ENCODE results near the gene SMARCB1.

SMARCB1 gene

DNA sequence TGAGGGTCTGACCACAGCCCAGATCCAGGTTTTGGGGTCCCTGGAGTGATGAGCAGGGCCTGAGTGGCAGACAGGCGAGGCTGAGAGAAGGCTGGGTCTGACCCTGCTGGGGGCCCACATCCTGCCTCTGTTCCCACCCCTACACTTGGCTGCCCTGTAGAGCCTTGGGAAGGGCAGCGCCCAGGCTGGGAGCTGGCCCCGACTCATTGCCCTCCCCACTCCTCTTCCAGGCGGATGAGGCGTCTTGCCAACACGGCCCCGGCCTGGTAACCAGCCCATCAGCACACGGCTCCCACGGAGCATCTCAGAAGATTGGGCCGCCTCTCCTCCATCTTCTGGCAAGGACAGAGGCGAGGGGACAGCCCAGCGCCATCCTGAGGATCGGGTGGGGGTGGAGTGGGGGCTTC lies 47.1 kb downstream of the SMARCB1 start:
- Histone ChIP-seq H3K27ac (ENCODE audit: low read depth, low read length) (no peak overlapping the region), H3K4me1 (ENCODE audit: insufficient read depth, low read length) (peaks cover 4% of the 10 kb centered on the region; the same call in 1 of the 2 replicates)

GRCh38 chr22:23834406-23834792 lies 47.6 kb downstream of the SMARCB1 start:
- peaks cover 1% of the 10 kb centered on the region; the same call in 1 of the 2 replicates for H3K27me3 ChIP-seq (ENCODE audit: insufficient read depth, low read length)
- no peak overlapping the region for H3K4me3 ChIP-seq (ENCODE audit: low read length)
- H3K9me3 ChIP-seq (ENCODE audit: insufficient read depth, low read depth, low read length): no peaks in the 10 kb centered on the region
- no peak overlapping the region for H3K9ac ChIP-seq (ENCODE audit: low read depth, low read length)
- peaks cover 61% of the 10 kb centered on the region for H3K36me3 ChIP-seq (ENCODE audit: insufficient read depth, low read length)
- WGBS: 92% methylated on average over 3 of the region's 3 CpGs
- H3K4me1 ChIP-seq (ENCODE audit: insufficient read depth, low read length): peaks cover 4% of the 10 kb centered on the region; the same call in 1 of the 2 replicates
- no peak overlapping the region for H3K27ac ChIP-seq (ENCODE audit: low read depth, low read length)

More for the DNA sequence above, 47.1 kb downstream of the SMARCB1 start:
- Histone ChIP-seq H3K9me3 (ENCODE audit: insufficient read depth, low read depth, low read length) (no peaks in the 10 kb centered on the region), H3K9ac (ENCODE audit: low read depth, low read length) (no peak overlapping the region), H3K27me3 (ENCODE audit: insufficient read depth, low read length) (no peaks in the 10 kb centered on the region), H3K36me3 (ENCODE audit: insufficient read depth, low read length) (peaks cover 66% of the 10 kb centered on the region), H3K4me3 (ENCODE audit: low read length) (no peak overlapping the region)
- 93% methylated on average over 12 of the region's 13 CpGs for WGBS

DNA sequence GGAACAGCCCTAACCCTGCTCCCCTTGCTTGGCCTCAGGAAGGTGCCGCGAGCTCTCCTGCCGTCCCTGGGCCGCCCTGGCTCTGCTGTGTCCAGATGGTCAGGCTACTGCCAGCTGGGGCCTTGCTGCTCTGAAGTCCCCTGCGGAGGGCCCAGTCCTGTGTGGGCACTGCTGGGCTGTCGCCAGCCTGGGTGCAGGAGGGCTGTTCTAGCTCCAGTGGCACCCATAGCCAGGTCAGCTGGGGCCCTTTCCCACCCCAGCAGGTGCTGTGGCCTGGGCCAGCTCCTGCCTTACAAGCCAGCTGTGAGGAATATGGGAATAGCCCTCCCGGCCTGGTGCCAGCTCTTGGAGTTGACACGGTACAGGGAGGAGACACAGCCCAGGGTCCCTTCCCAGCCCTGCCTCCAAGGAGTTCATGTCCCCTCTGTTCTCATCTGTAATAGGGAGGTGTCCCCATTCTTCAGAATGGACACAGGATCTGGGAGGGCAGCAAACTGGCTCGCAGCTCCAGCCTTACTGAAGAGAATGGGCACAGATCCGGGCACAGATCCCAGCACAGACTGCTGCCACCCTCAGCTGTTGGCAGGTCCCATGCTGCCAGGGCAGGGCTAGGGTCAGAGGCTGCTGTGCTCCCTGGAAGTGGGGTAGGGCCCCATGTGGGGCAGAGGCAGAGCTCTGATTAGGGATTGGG lies 48.2 kb downstream of the SMARCB1 start:
- WGBS: 96% methylated on average over 10 of the region's 10 CpGs
- Histone ChIP-seq H3K9ac (ENCODE audit: low read depth, low read length) (no peak overlapping the region), H3K4me3 (ENCODE audit: low read length) (no peak overlapping the region), H3K4me1 (ENCODE audit: insufficient read depth, low read length) (peaks cover 4% of the 10 kb centered on the region; the same call in 1 of the 2 replicates), H3K27ac (ENCODE audit: low read depth, low read length) (no peak overlapping the region), H3K36me3 (ENCODE audit: insufficient read depth, low read length) (peaks cover 56% of the 10 kb centered on the region), H3K27me3 (ENCODE audit: insufficient read depth, low read length) (peaks cover 6% of the 10 kb centered on the region; the same call in 1 of the 2 replicates), H3K9me3 (ENCODE audit: insufficient read depth, low read depth, low read length) (no peaks in the 10 kb centered on the region)

- no peak overlapping the region for H3K4me3 ChIP-seq (ENCODE audit: low read length)
- H3K27ac ChIP-seq (ENCODE audit: low read depth, low read length): no peak overlapping the region
- H3K27me3 ChIP-seq (ENCODE audit: insufficient read depth, low read length): peaks cover 8% of the 10 kb centered on the region; the same call in 1 of the 2 replicates
- WGBS: 83% methylated on average over 11 of the region's 11 CpGs
- H3K9me3 ChIP-seq (ENCODE audit: insufficient read depth, low read depth, low read length): no peaks in the 10 kb centered on the region
- H3K36me3 ChIP-seq (ENCODE audit: insufficient read depth, low read length): peaks cover 51% of the 10 kb centered on the region
- peaks cover 4% of the 10 kb centered on the region; the same call in 1 of the 2 replicates for H3K4me1 ChIP-seq (ENCODE audit: insufficient read depth, low read length)
- no peak overlapping the region for H3K9ac ChIP-seq (ENCODE audit: low read depth, low read length)
Measured at GRCh38 chr22:23835484-23836144, 48.8 kb downstream of the SMARCB1 start.

GRCh38 chr22:23836281-23836680 lies 49.5 kb downstream of the SMARCB1 start:
- Histone ChIP-seq H3K9ac (ENCODE audit: low read depth, low read length) (no peak overlapping the region), H3K4me3 (ENCODE audit: low read length) (no peak overlapping the region), H3K36me3 (ENCODE audit: insufficient read depth, low read length) (peaks cover 47% of the 10 kb centered on the region)

GRCh38 chr22:23836692-23837495 lies 50.1 kb downstream of the SMARCB1 start:
- peaks cover 8% of the 10 kb centered on the region; the same call in 1 of the 2 replicates for H3K27me3 ChIP-seq (ENCODE audit: insufficient read depth, low read length)

More at GRCh38 chr22:23836281-23836680, 49.5 kb downstream of the SMARCB1 start:
- peaks cover 4% of the 10 kb centered on the region; the same call in 1 of the 2 replicates for H3K4me1 ChIP-seq (ENCODE audit: insufficient read depth, low read length)
- peaks cover 8% of the 10 kb centered on the region; the same call in 1 of the 2 replicates for H3K27me3 ChIP-seq (ENCODE audit: insufficient read depth, low read length)
- H3K27ac ChIP-seq (ENCODE audit: low read depth, low read length): no peak overlapping the region
- 79% methylated on average over 5 of the region's 5 CpGs for WGBS
- no peaks in the 10 kb centered on the region for H3K9me3 ChIP-seq (ENCODE audit: insufficient read depth, low read depth, low read length)

GRCh38 chr22:23837496-23837859 lies 50.7 kb downstream of the SMARCB1 start:
- no peak overlapping the region for H3K9ac ChIP-seq (ENCODE audit: low read depth, low read length)
- no peak overlapping the region for H3K27ac ChIP-seq (ENCODE audit: low read depth, low read length)
- WGBS: 84% methylated on average over 12 of the region's 12 CpGs
- H3K36me3 ChIP-seq (ENCODE audit: insufficient read depth, low read length): peaks cover 35% of the 10 kb centered on the region
- peaks cover 8% of the 10 kb centered on the region; the same call in 1 of the 2 replicates for H3K27me3 ChIP-seq (ENCODE audit: insufficient read depth, low read length)
- H3K4me3 ChIP-seq (ENCODE audit: low read length): no peak overlapping the region
- H3K4me1 ChIP-seq (ENCODE audit: insufficient read depth, low read length): peaks cover 6% of the 10 kb centered on the region
- H3K9me3 ChIP-seq (ENCODE audit: insufficient read depth, low read depth, low read length): no peaks in the 10 kb centered on the region

More at GRCh38 chr22:23836692-23837495, 50.1 kb downstream of the SMARCB1 start:
- 82% methylated on average over 12 of the region's 12 CpGs for WGBS
- Histone ChIP-seq H3K36me3 (ENCODE audit: insufficient read depth, low read length) (peaks cover 41% of the 10 kb centered on the region), H3K4me1 (ENCODE audit: insufficient read depth, low read length) (peaks cover 4% of the 10 kb centered on the region; the same call in 1 of the 2 replicates), H3K4me3 (ENCODE audit: low read length) (no peak overlapping the region), H3K9me3 (ENCODE audit: insufficient read depth, low read depth, low read length) (no peaks in the 10 kb centered on the region), H3K27ac (ENCODE audit: low read depth, low read length) (no peak overlapping the region), H3K9ac (ENCODE audit: low read depth, low read length) (no peak overlapping the region)

GRCh38 chr22:23837911-23838680 lies 51.3 kb downstream of the SMARCB1 start:
- 17% methylated on average over 41 of the region's 41 CpGs for WGBS
- H3K9ac ChIP-seq (ENCODE audit: low read depth, low read length): peak overlapping the region; percentile 56

DNA sequence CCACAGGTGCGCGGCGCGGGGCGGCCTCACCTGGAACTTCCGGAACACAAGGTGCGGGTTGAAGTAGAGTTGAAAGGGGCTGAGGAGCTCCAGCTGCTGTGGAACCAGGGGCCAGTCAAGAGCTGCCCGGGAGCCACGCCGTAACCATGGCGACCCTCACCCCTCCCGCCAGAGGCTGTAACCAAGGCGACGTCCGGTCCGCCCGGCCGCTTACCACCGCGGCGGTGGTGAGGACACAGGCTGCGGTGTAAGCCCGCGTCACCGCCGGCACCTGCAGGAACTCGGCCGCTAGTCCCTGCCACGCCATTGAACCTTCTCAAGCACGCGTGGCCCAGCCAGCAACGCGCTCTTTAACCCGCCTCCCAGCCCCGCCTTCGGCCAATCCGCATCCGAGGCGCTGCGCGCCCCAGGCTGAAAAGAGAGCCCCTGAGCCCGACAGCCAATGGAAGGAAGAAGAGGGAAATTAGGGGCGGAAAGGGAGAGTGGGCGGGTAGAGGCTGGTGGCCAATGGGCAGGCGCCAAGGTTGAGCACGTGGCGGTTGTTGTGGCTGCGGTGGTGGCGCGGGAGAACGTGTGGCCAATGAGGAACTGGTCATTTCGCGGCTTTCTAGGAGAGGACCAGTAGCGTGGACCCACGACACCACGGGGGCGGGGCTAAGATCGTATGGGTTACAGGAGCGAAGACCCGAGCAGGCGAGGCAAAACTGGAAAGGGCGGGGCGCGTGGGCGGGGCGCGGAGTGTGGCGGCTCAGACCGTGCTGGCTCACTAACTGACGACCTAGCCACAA lies 52.1 kb downstream of the SMARCB1 start, which contains the start of gene DERL3:
TSS of gene DERL3 (minus strand) at position 326 of the 788 bp plus-strand sequence. CDS start at position 307, 19 bp downstream.
- H3K9ac ChIP-seq (ENCODE audit: low read depth, low read length): peak within 1 kb of the TSS; percentile 56
- peaks cover 23% of the 10 kb centered on the region for H3K36me3 ChIP-seq (ENCODE audit: insufficient read depth, low read length)
- peaks cover 8% of the 10 kb centered on the region; the same call in 1 of the 2 replicates for H3K27me3 ChIP-seq (ENCODE audit: insufficient read depth, low read length)
- H3K4me3 ChIP-seq (ENCODE audit: low read length): peak within 1 kb of the TSS; percentile 60
- peaks cover 8% of the 10 kb centered on the region for H3K4me1 ChIP-seq (ENCODE audit: insufficient read depth, low read length)
- H3K27ac ChIP-seq (ENCODE audit: low read depth, low read length): no peak within 1 kb of the TSS
- WGBS: under 1% methylated on average over 70 of the region's 70 CpGs
- H3K9me3 ChIP-seq (ENCODE audit: insufficient read depth, low read depth, low read length): no peaks in the 10 kb centered on the region

More at GRCh38 chr22:23837911-23838680, 51.3 kb downstream of the SMARCB1 start:
- Histone ChIP-seq H3K36me3 (ENCODE audit: insufficient read depth, low read length) (peaks cover 31% of the 10 kb centered on the region), H3K4me1 (ENCODE audit: insufficient read depth, low read length) (peaks cover 8% of the 10 kb centered on the region), H3K27ac (ENCODE audit: low read depth, low read length) (no peak overlapping the region), H3K4me3 (ENCODE audit: low read length) (peak overlapping the region; percentile 60), H3K9me3 (ENCODE audit: insufficient read depth, low read depth, low read length) (no peaks in the 10 kb centered on the region), H3K27me3 (ENCODE audit: insufficient read depth, low read length) (peaks cover 8% of the 10 kb centered on the region; the same call in 1 of the 2 replicates)

Measured in HUES64 (cell line).